ENCODE data around the gene DTD2. TPM values are rescaled to one million over a fixed set of nuclear protein-coding genes. Genes with fewer than 3 reads are reported as not detected.
A peak's percentile ranks its signal among the peaks of the same experiment; 100 is the strongest.

Gene DTD2
- total and polyA plus RNA-seq, 4 donors, result 7.9 to 16.7 (median 10.7) TPM

- WGBS, result 19% methylated on average over 2 of the region's 2 CpGs
- DNase-seq (ENCODE audit: low spot score), result no peak
- H3K36me3 ChIP-seq (ENCODE audit: control insufficient read depth in 4 of 4, insufficient read depth in 3 of 4, low read depth in 1 of 4, low read length in 3 of 4), result peaks cover 2 to 15% (median 9%) of the 10 kb centered on the region in 4 donors
Measured at GRCh38 chr14:31449971-31450610, 7.2 kb downstream of the DTD2 start.

DNA sequence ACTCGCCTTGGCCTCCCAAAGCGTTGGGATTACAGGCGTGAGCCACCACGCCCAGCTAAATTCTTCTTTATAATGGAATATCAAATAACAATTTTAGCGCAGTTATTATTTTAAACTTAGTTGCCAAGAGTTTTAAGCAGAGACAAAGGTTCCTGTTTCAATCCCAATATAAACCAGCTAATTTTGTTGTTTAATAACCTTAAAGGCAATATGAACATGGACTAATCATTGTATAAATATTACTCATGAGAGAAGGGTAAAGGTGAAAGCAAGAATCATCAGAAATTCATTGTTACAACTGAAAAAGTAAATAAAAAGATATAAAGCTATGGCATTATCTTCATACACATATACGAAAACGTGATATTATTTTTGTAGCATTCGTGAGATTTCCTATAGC, 8.2 kb downstream of the DTD2 start:
- no peak for DNase-seq (ENCODE audit: low spot score)
- no peak overlapping the region for H3K4me3 ChIP-seq (ENCODE audit: low read depth in 1 of 3, low read length in 3 of 3)
- H3K36me3 ChIP-seq (ENCODE audit: control insufficient read depth in 4 of 4, insufficient read depth in 3 of 4, low read depth in 1 of 4, low read length in 3 of 4), result peaks cover 0 to 15% (median 9%) of the 10 kb centered on the region in 4 donors
- no peaks in the 10 kb centered on the region for H3K9me3 ChIP-seq (ENCODE audit: control insufficient read depth in 4 of 4, low read length in 3 of 4)
- TF ChIP-seq HNF4A (conservative IDR thresholded peaks at IDR 0.05) (no peak), GABPA (IDR thresholded peaks at IDR 0.05 in 1 of 2, conservative IDR thresholded peaks at IDR 0.05 in 1 of 2) (no peak), ZBTB33 (IDR thresholded peaks at IDR 0.05) (no peak), FOXA1 (IDR thresholded peaks at IDR 0.05) (no peak), REST (IDR thresholded peaks at IDR 0.05) (no peak), CTCF (IDR thresholded peaks at IDR 0.05; ENCODE audit: low read depth, low read length, missing input control) (no peak), SP1 (IDR thresholded peaks at IDR 0.05) (no peak), NR2F2 (IDR thresholded peaks at IDR 0.05) (no peak), JUND (IDR thresholded peaks at IDR 0.05) (no peak), TAF1 (conservative IDR thresholded peaks at IDR 0.05) (no peak), FOXA2 (IDR thresholded peaks at IDR 0.05) (no peak), RAD21 (IDR thresholded peaks at IDR 0.05) (no peak), HNF4G (IDR thresholded peaks at IDR 0.05) (no peak)
- H3K27ac ChIP-seq (ENCODE audit: low read depth in 1 of 2, low read length in 2 of 2), result no peak overlapping the region
- no peaks in the 10 kb centered on the region for H3K27me3 ChIP-seq (ENCODE audit: control insufficient read depth in 4 of 4, insufficient read depth in 4 of 4, low read length in 3 of 4)
- H3K9ac ChIP-seq (ENCODE audit: low read depth in 1 of 2, low read length in 2 of 2), result no peak overlapping the region
- WGBS, result 70% methylated on average over 8 of the region's 8 CpGs
- H3K4me1 ChIP-seq (ENCODE audit: control insufficient read depth in 4 of 4, insufficient read depth in 4 of 4, low read length in 3 of 4), result no peaks in the 10 kb centered on the region

More at GRCh38 chr14:31449971-31450610, 7.2 kb downstream of the DTD2 start:
- Histone ChIP-seq H3K27me3 (ENCODE audit: control insufficient read depth in 4 of 4, insufficient read depth in 4 of 4, low read length in 3 of 4) (no peaks in the 10 kb centered on the region), H3K9me3 (ENCODE audit: control insufficient read depth in 4 of 4, low read length in 3 of 4) (no peaks in the 10 kb centered on the region), H3K9ac (ENCODE audit: low read depth in 1 of 2, low read length in 2 of 2) (no peak overlapping the region), H3K4me3 (ENCODE audit: low read depth in 1 of 3, low read length in 3 of 3) (no peak overlapping the region), H3K27ac (ENCODE audit: low read depth in 1 of 2, low read length in 2 of 2) (no peak overlapping the region), H3K4me1 (ENCODE audit: control insufficient read depth in 4 of 4, insufficient read depth in 4 of 4, low read length in 3 of 4) (no peaks in the 10 kb centered on the region)
- TF ChIP-seq RAD21 (IDR thresholded peaks at IDR 0.05), result peak; percentile 77 to 85
- peak; percentile 57 for TF ChIP-seq CTCF (IDR thresholded peaks at IDR 0.05; ENCODE audit: low read depth, low read length, missing input control)
- TF ChIP-seq NR2F2 (IDR thresholded peaks at IDR 0.05), result no peak
- TF ChIP-seq SP1 (IDR thresholded peaks at IDR 0.05), result no peak
- peak; percentile 25 for TF ChIP-seq FOXA2 (IDR thresholded peaks at IDR 0.05)
- no peak for TF ChIP-seq YY1 (IDR thresholded peaks at IDR 0.05)

Measured in liver (tissue), 9 donors.